HEK293 (cell line): ENCODE results near the gene PCGF1.

Experiments used
- GLI2 ChIP-seq: fragments of 450-650 bp; formaldehyde crosslinking; IDR thresholded peaks from 2 replicates; pipeline ENCODE4; 2017; ENCODE audit warnings: missing biosample characterization, missing genetic modification characterization, low read depth, borderline replicate concordance
- KLF16 ChIP-seq: fragments of 450-650 bp; formaldehyde crosslinking; IDR thresholded peaks from 2 replicates; pipeline ENCODE4 v1.5.1; 2017; ENCODE audit warnings: missing biosample characterization, missing genetic modification characterization
- KLF7 ChIP-seq: fragments of 450-650 bp; formaldehyde crosslinking; IDR thresholded peaks from 2 replicates; pipeline ENCODE4 v1.5.1; 2016; ENCODE audit warnings: missing biosample characterization, missing genetic modification characterization, borderline replicate concordance
- KLF8 ChIP-seq: fragments of 450-650 bp; formaldehyde crosslinking; IDR thresholded peaks from 2 replicates; pipeline ENCODE4 v1.5.1; 2016; ENCODE audit warnings: missing biosample characterization, missing genetic modification characterization
- OSR2 ChIP-seq: fragments of 450-650 bp; formaldehyde crosslinking; IDR thresholded peaks from 2 replicates; pipeline ENCODE4 v1.5.1; 2016; ENCODE audit warnings: missing biosample characterization, missing genetic modification characterization
- TSHZ1 ChIP-seq: fragments of 450-650 bp; formaldehyde crosslinking; IDR thresholded peaks from 2 replicates; pipeline ENCODE4 v1.5.1; 2016; ENCODE audit warnings: missing biosample characterization, missing genetic modification characterization, borderline replicate concordance
- YY1 ChIP-seq: fragments of 450-650 bp; formaldehyde crosslinking; IDR thresholded peaks from 2 replicates; pipeline ENCODE4 v1.5.1; 2018; ENCODE audit warnings: missing biosample characterization, missing genetic modification characterization
- ZBTB20 ChIP-seq: fragments of 450-650 bp; formaldehyde crosslinking; IDR thresholded peaks from 2 replicates; pipeline ENCODE4 v1.5.1; 2016; ENCODE audit warnings: missing biosample characterization, missing genetic modification characterization
- ZIC2 ChIP-seq: fragments of 450-650 bp; formaldehyde crosslinking; IDR thresholded peaks from 2 replicates; pipeline ENCODE4 v1.5.1; 2016; ENCODE audit warnings: missing biosample characterization, missing genetic modification characterization
- ZNF10 ChIP-seq: fragments of 450-650 bp; formaldehyde crosslinking; IDR thresholded peaks from 2 replicates; pipeline ENCODE4 v1.5.1; 2017; ENCODE audit warnings: missing biosample characterization, missing genetic modification characterization
- ZNF114 ChIP-seq: fragments of 450-650 bp; formaldehyde crosslinking; IDR thresholded peaks from 2 replicates; pipeline ENCODE4 v1.5.0; 2017; ENCODE audit warnings: missing biosample characterization, missing genetic modification characterization
- ZNF155 ChIP-seq: fragments of 450-650 bp; formaldehyde crosslinking; IDR thresholded peaks from 2 replicates; pipeline ENCODE4 v1.5.1; 2016; ENCODE audit warnings: missing biosample characterization, missing genetic modification characterization
- ZNF157 ChIP-seq: fragments of 450-650 bp; formaldehyde crosslinking; IDR thresholded peaks from 2 replicates; pipeline ENCODE4 v1.5.1; 2016; ENCODE audit warnings: missing biosample characterization, missing genetic modification characterization
- ZNF292 ChIP-seq: fragments of 450-650 bp; formaldehyde crosslinking; IDR thresholded peaks from 2 replicates; pipeline ENCODE4 v1.5.1; 2016; ENCODE audit warnings: low read depth, missing biosample characterization, missing genetic modification characterization, borderline replicate concordance
- ZNF433 ChIP-seq: fragments of 450-650 bp; formaldehyde crosslinking; IDR thresholded peaks from 2 replicates; pipeline ENCODE4 v1.5.1; 2016; ENCODE audit warnings: missing biosample characterization, missing genetic modification characterization, low read depth
- ZNF473 ChIP-seq: fragments of 450-650 bp; formaldehyde crosslinking; IDR thresholded peaks from 2 replicates; pipeline ENCODE4 v1.5.1; 2017; ENCODE audit warnings: missing biosample characterization, missing genetic modification characterization
- ZNF48 ChIP-seq: fragments of 450-650 bp; formaldehyde crosslinking; IDR thresholded peaks from 2 replicates; pipeline ENCODE4 v1.5.1; 2016; ENCODE audit warnings: missing biosample characterization, missing genetic modification characterization
- ZNF521 ChIP-seq: fragments of 450-650 bp; formaldehyde crosslinking; IDR thresholded peaks from 2 replicates; pipeline ENCODE4 v1.5.1; 2017; ENCODE audit warnings: missing biosample characterization, mild to moderate bottlenecking, missing genetic modification characterization
- ZNF558 ChIP-seq: fragments of 450-650 bp; formaldehyde crosslinking; IDR thresholded peaks from 2 replicates; pipeline ENCODE4 v1.5.1; 2016; ENCODE audit warnings: missing biosample characterization, missing genetic modification characterization
- ZNF560 ChIP-seq: fragments of 450-650 bp; formaldehyde crosslinking; IDR thresholded peaks from 2 replicates; pipeline ENCODE4 v1.5.1; 2017; ENCODE audit warnings: missing biosample characterization, missing genetic modification characterization, borderline replicate concordance
- ZNF561 ChIP-seq: fragments of 450-650 bp; IDR thresholded peaks from 2 replicates; pipeline ENCODE4 v1.5.1; 2018; ENCODE audit warnings: missing biosample characterization, missing genetic modification characterization, borderline replicate concordance
- ZNF596 ChIP-seq: fragments of 450-650 bp; IDR thresholded peaks from 2 replicates; pipeline ENCODE4 v1.5.0; 2018; ENCODE audit warnings: missing biosample characterization, mild to moderate bottlenecking, missing genetic modification characterization, moderate library complexity
- ZNF658 ChIP-seq: fragments of 450-650 bp; formaldehyde crosslinking; IDR thresholded peaks from 2 replicates; pipeline ENCODE4; 2016; ENCODE audit warnings: missing biosample characterization, missing genetic modification characterization
- ZNF660 ChIP-seq: fragments of 450-650 bp; IDR thresholded peaks from 2 replicates; pipeline ENCODE4 v1.5.1; 2018; ENCODE audit warnings: missing biosample characterization, mild to moderate bottlenecking, missing genetic modification characterization
- ZNF768 ChIP-seq: fragments of 450-650 bp; formaldehyde crosslinking; IDR thresholded peaks from 2 replicates; pipeline ENCODE4 v1.5.1; 2018; ENCODE audit warnings: missing biosample characterization, mild to moderate bottlenecking, missing genetic modification characterization
- ZSCAN30 ChIP-seq: fragments of 450-650 bp; IDR thresholded peaks from 2 replicates; pipeline ENCODE4 v1.5.1; 2018; ENCODE audit warnings: missing biosample characterization, mild to moderate bottlenecking, missing genetic modification characterization, moderate library complexity
- TF ChIP-seq, protein P1 (sequence below): fragments of 450-650 bp; formaldehyde crosslinking; IDR thresholded peaks from 2 replicates; pipeline ENCODE4 v1.5.1; 2016; ENCODE audit warnings: missing biosample characterization, missing genetic modification characterization, low read depth
- TF ChIP-seq, protein P2 (sequence below): fragments of 450-650 bp; formaldehyde crosslinking; IDR thresholded peaks from 2 replicates; pipeline ENCODE4 v1.5.1; 2016; ENCODE audit warnings: missing biosample characterization, missing genetic modification characterization
- TF ChIP-seq, protein P3 (sequence below): fragments of 450-650 bp; formaldehyde crosslinking; IDR thresholded peaks from 2 replicates; pipeline ENCODE4 v1.5.1; 2017; ENCODE audit warnings: missing biosample characterization, missing genetic modification characterization

PCGF1 gene

DNA sequence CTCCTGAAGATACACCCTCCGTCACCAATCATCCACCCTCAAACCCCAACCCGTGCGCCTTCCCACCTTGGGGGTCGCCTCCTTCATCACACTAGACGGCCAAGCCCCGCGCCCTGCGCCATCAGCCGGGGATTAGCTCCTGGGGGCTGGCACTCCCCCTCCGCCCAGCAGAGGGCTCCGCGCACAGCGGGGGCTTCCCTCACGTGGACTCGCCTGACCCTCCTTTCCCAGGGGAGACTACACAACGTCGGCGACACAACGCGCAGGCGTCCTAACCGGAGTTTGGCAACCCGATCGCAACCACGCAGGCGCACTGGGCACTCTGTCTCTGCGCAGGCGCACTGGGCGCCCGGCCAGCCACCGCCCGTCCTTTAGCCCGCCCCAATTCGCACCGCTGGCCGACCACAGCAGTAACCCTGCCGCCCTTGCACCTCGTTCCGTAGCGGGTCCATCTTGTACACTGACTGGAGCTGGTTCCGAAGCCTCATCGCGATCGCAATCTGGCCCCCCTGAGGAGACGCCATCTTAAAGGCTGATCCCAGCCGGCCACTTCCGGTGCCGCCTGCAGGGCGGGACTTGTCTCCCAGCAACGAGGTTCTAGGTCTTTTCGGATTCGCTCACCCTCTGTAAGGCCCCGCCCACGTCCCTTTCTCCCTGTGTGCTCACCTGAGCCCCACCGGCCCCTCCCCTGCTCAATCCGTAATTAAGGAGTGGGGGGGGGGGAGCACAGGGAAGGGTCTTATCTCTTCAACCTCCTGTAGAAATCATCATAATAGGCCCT is at the start of gene PCGF1 (continued):
- TF ChIP-seq, protein P1, sequence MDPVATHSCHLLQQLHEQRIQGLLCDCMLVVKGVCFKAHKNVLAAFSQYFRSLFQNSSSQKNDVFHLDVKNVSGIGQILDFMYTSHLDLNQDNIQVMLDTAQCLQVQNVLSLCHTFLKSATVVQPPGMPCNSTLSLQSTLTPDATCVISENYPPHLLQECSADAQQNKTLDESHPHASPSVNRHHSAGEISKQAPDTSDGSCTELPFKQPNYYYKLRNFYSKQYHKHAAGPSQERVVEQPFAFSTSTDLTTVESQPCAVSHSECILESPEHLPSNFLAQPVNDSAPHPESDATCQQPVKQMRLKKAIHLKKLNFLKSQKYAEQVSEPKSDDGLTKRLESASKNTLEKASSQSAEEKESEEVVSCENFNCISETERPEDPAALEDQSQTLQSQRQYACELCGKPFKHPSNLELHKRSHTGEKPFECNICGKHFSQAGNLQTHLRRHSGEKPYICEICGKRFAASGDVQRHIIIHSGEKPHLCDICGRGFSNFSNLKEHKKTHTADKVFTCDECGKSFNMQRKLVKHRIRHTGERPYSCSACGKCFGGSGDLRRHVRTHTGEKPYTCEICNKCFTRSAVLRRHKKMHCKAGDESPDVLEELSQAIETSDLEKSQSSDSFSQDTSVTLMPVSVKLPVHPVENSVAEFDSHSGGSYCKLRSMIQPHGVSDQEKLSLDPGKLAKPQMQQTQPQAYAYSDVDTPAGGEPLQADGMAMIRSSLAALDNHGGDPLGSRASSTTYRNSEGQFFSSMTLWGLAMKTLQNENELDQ (tag by site-specific recombination): no peak
- TF ChIP-seq OSR2 (tag by site-specific recombination): peak; percentile 13; the same call in 1 of the 2 replicates
- TF ChIP-seq ZNF157 (tag by site-specific recombination): no peak
- no peak for TF ChIP-seq ZNF558 (tag by site-specific recombination)
- no peak; the same call in 1 of the 2 replicates for TF ChIP-seq KLF16 (tag by site-specific recombination)
- TF ChIP-seq KLF7: 0 out of 2 replicates have a peak, but pooled peaks have one; percentile 11
- TF ChIP-seq ZNF521: no peak
- no peak for TF ChIP-seq ZNF768 (tag by site-specific recombination)
- TF ChIP-seq KLF8 (tag by site-specific recombination): peak; percentile 71
- TF ChIP-seq GLI2 (tag by site-specific recombination): no peak
- TF ChIP-seq, protein P2, sequence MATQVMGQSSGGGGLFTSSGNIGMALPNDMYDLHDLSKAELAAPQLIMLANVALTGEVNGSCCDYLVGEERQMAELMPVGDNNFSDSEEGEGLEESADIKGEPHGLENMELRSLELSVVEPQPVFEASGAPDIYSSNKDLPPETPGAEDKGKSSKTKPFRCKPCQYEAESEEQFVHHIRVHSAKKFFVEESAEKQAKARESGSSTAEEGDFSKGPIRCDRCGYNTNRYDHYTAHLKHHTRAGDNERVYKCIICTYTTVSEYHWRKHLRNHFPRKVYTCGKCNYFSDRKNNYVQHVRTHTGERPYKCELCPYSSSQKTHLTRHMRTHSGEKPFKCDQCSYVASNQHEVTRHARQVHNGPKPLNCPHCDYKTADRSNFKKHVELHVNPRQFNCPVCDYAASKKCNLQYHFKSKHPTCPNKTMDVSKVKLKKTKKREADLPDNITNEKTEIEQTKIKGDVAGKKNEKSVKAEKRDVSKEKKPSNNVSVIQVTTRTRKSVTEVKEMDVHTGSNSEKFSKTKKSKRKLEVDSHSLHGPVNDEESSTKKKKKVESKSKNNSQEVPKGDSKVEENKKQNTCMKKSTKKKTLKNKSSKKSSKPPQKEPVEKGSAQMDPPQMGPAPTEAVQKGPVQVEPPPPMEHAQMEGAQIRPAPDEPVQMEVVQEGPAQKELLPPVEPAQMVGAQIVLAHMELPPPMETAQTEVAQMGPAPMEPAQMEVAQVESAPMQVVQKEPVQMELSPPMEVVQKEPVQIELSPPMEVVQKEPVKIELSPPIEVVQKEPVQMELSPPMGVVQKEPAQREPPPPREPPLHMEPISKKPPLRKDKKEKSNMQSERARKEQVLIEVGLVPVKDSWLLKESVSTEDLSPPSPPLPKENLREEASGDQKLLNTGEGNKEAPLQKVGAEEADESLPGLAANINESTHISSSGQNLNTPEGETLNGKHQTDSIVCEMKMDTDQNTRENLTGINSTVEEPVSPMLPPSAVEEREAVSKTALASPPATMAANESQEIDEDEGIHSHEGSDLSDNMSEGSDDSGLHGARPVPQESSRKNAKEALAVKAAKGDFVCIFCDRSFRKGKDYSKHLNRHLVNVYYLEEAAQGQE: peak; percentile 45
- no peak for TF ChIP-seq ZNF155 (tag by site-specific recombination)
- TF ChIP-seq ZIC2 (tag by site-specific recombination): peak; percentile 92
- TF ChIP-seq ZSCAN30: no peak
- no peak for TF ChIP-seq ZNF48 (tag by site-specific recombination)
- TF ChIP-seq, protein P3, sequence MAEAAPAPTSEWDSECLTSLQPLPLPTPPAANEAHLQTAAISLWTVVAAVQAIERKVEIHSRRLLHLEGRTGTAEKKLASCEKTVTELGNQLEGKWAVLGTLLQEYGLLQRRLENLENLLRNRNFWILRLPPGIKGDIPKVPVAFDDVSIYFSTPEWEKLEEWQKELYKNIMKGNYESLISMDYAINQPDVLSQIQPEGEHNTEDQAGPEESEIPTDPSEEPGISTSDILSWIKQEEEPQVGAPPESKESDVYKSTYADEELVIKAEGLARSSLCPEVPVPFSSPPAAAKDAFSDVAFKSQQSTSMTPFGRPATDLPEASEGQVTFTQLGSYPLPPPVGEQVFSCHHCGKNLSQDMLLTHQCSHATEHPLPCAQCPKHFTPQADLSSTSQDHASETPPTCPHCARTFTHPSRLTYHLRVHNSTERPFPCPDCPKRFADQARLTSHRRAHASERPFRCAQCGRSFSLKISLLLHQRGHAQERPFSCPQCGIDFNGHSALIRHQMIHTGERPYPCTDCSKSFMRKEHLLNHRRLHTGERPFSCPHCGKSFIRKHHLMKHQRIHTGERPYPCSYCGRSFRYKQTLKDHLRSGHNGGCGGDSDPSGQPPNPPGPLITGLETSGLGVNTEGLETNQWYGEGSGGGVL (tag by site-specific recombination): peak; percentile 58; the same call in 1 of the 2 replicates
- no peak for TF ChIP-seq ZNF10
- TF ChIP-seq ZNF473 (tag by site-specific recombination): no peak
- TF ChIP-seq ZNF114 (tag by site-specific recombination): no peak
- TF ChIP-seq ZNF561 (tag by site-specific recombination): peak; percentile 55; the same call in 1 of the 2 replicates
- TF ChIP-seq YY1 (tag by site-specific recombination): peak; percentile 85
- no peak for TF ChIP-seq ZNF560 (tag by site-specific recombination)
- TF ChIP-seq TSHZ1 (tag by site-specific recombination): no peak
- no peak for TF ChIP-seq ZNF658 (tag by site-specific recombination)
- TF ChIP-seq ZNF292: no peak
- TF ChIP-seq ZNF596: no peak
- peak; percentile 35; the same call in 1 of the 2 replicates for TF ChIP-seq ZBTB20
- TF ChIP-seq ZNF660 (tag by site-specific recombination): no peak
- TF ChIP-seq ZNF433: no peak
